ENCODE data around the gene MLLT11. TPM values are rescaled to one million over a fixed set of nuclear protein-coding genes. Genes with fewer than 3 reads are reported as not detected.

The MLLT11 gene
- total RNA-seq, 1 experiment from 2014 or later: 45.9 TPM

- H3K4me3 ChIP-seq (ENCODE audit: insufficient read depth, low read depth, low read length): peak overlapping the region; percentile 64
- H3K36me3 ChIP-seq (replicated peaks; ENCODE audit: control insufficient read depth, insufficient read depth, low read length): peaks cover 12% of the 10 kb centered on the region
- H3K27me3 ChIP-seq (ENCODE audit: control insufficient read depth, insufficient read depth, low read length): no peaks in the 10 kb centered on the region
These were observed 11.6 kb upstream of the MLLT11 start for GRCh38 chr1:151048645-151049032.

GRCh38 chr1:151049458-151049857 is 10.7 kb upstream of the MLLT11 start:
- no peak for DNase-seq
- Histone ChIP-seq H3K36me3 (replicated peaks; ENCODE audit: control insufficient read depth, insufficient read depth, low read length) (peaks cover 17% of the 10 kb centered on the region), H3K4me3 (ENCODE audit: insufficient read depth, low read depth, low read length) (no peak overlapping the region), H3K27me3 (ENCODE audit: control insufficient read depth, insufficient read depth, low read length) (no peaks in the 10 kb centered on the region)

More at GRCh38 chr1:151048645-151049032, 11.6 kb upstream of the MLLT11 start:
- peak; percentile 91 for DNase-seq

- H3K27me3 ChIP-seq (ENCODE audit: control insufficient read depth, insufficient read depth, low read length): no peaks in the 10 kb centered on the region
- DNase-seq: no peak
- peaks cover 24% of the 10 kb centered on the region for H3K36me3 ChIP-seq (replicated peaks; ENCODE audit: control insufficient read depth, insufficient read depth, low read length)
- no peak overlapping the region for H3K4me3 ChIP-seq (ENCODE audit: insufficient read depth, low read depth, low read length)
These were observed 10.0 kb upstream of the MLLT11 start for GRCh38 chr1:151050051-151050688.

GRCh38 chr1:151051356-151052009 is 8.7 kb upstream of the MLLT11 start:
- H3K27me3 ChIP-seq (ENCODE audit: control insufficient read depth, insufficient read depth, low read length): no peaks in the 10 kb centered on the region
- peaks cover 31% of the 10 kb centered on the region for H3K36me3 ChIP-seq (replicated peaks; ENCODE audit: control insufficient read depth, insufficient read depth, low read length)
- H3K4me3 ChIP-seq (ENCODE audit: insufficient read depth, low read depth, low read length): no peak overlapping the region
- DNase-seq: no peak

- Histone ChIP-seq H3K27me3 (ENCODE audit: control insufficient read depth, insufficient read depth, low read length) (no peaks in the 10 kb centered on the region), H3K4me3 (ENCODE audit: insufficient read depth, low read depth, low read length) (no peak overlapping the region), H3K36me3 (replicated peaks; ENCODE audit: control insufficient read depth, insufficient read depth, low read length) (peaks cover 33% of the 10 kb centered on the region)
- no peak for DNase-seq
These were observed 5.1 kb upstream of the MLLT11 start for GRCh38 chr1:151054971-151055547.

GRCh38 chr1:151055581-151055980 is 4.6 kb upstream of the MLLT11 start:
- no peak for DNase-seq
- no peaks in the 10 kb centered on the region for H3K27me3 ChIP-seq (ENCODE audit: control insufficient read depth, insufficient read depth, low read length)
- peaks cover 33% of the 10 kb centered on the region for H3K36me3 ChIP-seq (replicated peaks; ENCODE audit: control insufficient read depth, insufficient read depth, low read length)
- H3K4me3 ChIP-seq (ENCODE audit: insufficient read depth, low read depth, low read length): no peak overlapping the region

- no peak for DNase-seq
- Histone ChIP-seq H3K36me3 (replicated peaks; ENCODE audit: control insufficient read depth, insufficient read depth, low read length) (peaks cover 33% of the 10 kb centered on the region), H3K27me3 (ENCODE audit: control insufficient read depth, insufficient read depth, low read length) (no peaks in the 10 kb centered on the region), H3K4me3 (ENCODE audit: insufficient read depth, low read depth, low read length) (no peak overlapping the region)
These were observed 4.0 kb upstream of the MLLT11 start for GRCh38 chr1:151056149-151056548.

- peaks cover 20% of the 10 kb centered on the region for H3K36me3 ChIP-seq (replicated peaks; ENCODE audit: control insufficient read depth, insufficient read depth, low read length)
- DNase-seq: peak; percentile 49
- H3K4me3 ChIP-seq (ENCODE audit: insufficient read depth, low read depth, low read length): peak overlapping the region; percentile 93
- no peaks in the 10 kb centered on the region for H3K27me3 ChIP-seq (ENCODE audit: control insufficient read depth, insufficient read depth, low read length)
These were observed 1.5 kb upstream of the MLLT11 start for GRCh38 chr1:151058692-151059091.

- Histone ChIP-seq H3K36me3 (replicated peaks; ENCODE audit: control insufficient read depth, insufficient read depth, low read length) (peaks cover 16% of the 10 kb centered on the region), H3K4me3 (ENCODE audit: insufficient read depth, low read depth, low read length) (peak within 1 kb of the TSS; percentile 93), H3K27me3 (ENCODE audit: control insufficient read depth, insufficient read depth, low read length) (no peaks in the 10 kb centered on the region)
- peak; percentile 95 for DNase-seq
These were observed 839 bp upstream of the MLLT11 start, which contains the start of gene CDC42SE1 for GRCh38 chr1:151059109-151060006. Gene CDC42SE1 (minus strand): TSS chr1:151059622. CDS start chr1:151055730, 3,892 bp downstream.

- no peak for DNase-seq
- H3K4me3 ChIP-seq (ENCODE audit: insufficient read depth, low read depth, low read length): peak overlapping the region; percentile 93
- H3K27me3 ChIP-seq (ENCODE audit: control insufficient read depth, insufficient read depth, low read length): no peaks in the 10 kb centered on the region
- H3K36me3 ChIP-seq (replicated peaks; ENCODE audit: control insufficient read depth, insufficient read depth, low read length): peaks cover 2% of the 10 kb centered on the region
These were observed 642 bp downstream of the MLLT11 start for GRCh38 chr1:151060657-151061421.

- Histone ChIP-seq H3K27me3 (ENCODE audit: control insufficient read depth, insufficient read depth, low read length) (no peaks in the 10 kb centered on the region), H3K4me3 (ENCODE audit: insufficient read depth, low read depth, low read length) (peak overlapping the region; percentile 93; the same call in 1 of the 2 replicates), H3K36me3 (replicated peaks; ENCODE audit: control insufficient read depth, insufficient read depth, low read length) (peaks cover 2% of the 10 kb centered on the region)
- no peak for DNase-seq
These were observed 1.5 kb downstream of the MLLT11 start for GRCh38 chr1:151061704-151062103.

- no peaks in the 10 kb centered on the region; the same call in none of the 2 replicates for H3K36me3 ChIP-seq (replicated peaks; ENCODE audit: control insufficient read depth, insufficient read depth, low read length)
- no peak overlapping the region for H3K4me3 ChIP-seq (ENCODE audit: insufficient read depth, low read depth, low read length)
- no peak for DNase-seq
- H3K27me3 ChIP-seq (ENCODE audit: control insufficient read depth, insufficient read depth, low read length): no peaks in the 10 kb centered on the region
These were observed 2.7 kb downstream of the MLLT11 start for GRCh38 chr1:151062741-151063371.

GRCh38 chr1:151065089-151065645 is 5.0 kb downstream of the MLLT11 start:
- Histone ChIP-seq H3K27me3 (ENCODE audit: control insufficient read depth, insufficient read depth, low read length) (no peaks in the 10 kb centered on the region), H3K4me3 (ENCODE audit: insufficient read depth, low read depth, low read length) (no peak overlapping the region), H3K36me3 (replicated peaks; ENCODE audit: control insufficient read depth, insufficient read depth, low read length) (no peaks in the 10 kb centered on the region; the same call in none of the 2 replicates)
- DNase-seq: no peak
